CD4-positive, alpha-beta T cell treated with Interleukin-21 for 1 hour (primary cell): ENCODE data around the gene OSBPL8.

Experiments used
- DNase-seq: peaks from one replicate; pipeline ENCODE4 v3.0.0-alpha.2; 2020

Gene OSBPL8

DNA sequence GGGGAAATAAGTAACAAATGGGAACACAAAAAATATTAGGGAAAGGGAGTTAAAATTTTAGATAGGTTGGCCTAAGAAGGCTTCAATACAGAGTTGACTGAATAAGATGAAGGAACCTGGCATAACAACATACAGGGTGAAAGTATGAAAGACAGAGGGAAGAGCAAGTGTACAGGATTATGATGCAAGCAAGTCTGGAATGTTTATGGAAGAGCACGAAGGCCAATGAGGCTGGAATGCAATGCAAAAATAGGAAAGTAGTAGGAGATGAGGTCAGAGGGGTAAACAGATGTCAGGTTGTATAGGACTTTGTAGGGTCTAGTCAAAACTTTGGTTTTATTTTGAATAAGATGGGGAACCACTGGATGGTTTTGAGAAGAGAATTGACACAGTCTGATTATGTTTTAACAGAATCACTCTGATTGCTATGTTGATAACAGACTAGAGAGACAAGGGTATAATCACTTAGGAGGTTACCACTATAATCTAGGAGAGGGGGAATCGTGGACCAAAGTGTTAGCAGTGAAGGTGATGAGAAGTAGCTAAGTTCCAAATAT is 96.8 kb downstream of the OSBPL8 start:
- no peak for DNase-seq

DNA sequence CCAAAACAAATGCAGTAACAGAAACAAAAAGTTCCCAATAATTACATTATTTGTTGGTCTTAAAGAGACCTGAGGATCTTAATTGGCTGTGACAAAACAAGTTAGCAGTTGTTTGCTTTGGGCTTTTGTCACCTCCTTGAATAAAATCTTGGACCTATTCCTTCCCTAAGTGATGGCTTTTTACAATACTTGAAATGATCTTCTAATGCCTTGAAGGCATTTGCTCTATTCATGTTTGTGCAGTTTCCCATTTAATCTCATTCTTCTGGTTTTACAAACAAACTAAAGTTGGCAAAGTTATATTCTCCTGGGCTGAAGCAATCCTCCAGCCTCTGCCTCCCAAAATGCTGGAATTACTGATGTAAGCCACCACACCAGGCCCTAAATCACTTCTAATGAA is 98.8 kb downstream of the OSBPL8 start:
- DNase-seq, result no peak

DNA sequence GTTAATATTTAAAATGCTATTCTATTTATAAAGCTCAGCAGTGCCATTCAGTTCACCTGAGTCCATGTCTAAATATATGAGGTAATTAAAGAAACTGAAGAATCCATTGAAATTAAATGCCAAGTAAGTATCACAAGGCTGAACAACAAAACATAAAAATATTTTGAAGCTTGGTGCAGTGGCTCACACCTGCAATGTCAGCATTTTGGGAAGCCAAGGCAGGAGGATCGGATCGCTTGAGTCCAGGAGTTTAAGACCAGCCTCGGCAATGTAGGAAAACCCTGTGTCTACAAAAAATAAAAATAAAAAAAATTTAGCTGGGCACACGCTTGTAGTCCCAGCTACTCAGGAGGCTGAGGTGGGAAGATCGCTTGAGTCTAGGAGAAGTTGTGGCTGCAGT is 101.8 kb downstream of the OSBPL8 start:
- DNase-seq, result no peak

DNA sequence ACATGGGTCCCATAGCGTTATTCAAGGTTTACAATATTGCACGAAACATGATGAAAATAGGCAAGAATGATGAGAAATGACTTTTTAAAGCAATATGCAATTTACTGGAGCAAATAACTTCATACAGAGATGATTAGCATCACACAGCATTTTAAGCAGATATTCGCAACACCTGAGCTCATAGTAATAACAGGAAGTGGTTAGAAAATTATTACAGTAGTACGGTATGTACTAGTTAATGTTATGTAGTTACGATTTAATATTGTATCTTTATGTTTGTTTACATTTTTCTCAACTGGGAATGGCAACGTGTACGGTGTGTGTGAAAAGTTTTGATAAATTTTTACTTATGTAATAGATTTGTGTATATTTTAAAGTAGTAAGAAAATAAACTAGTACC is 102.6 kb downstream of the OSBPL8 start:
- DNase-seq, result peak; percentile 35

DNA sequence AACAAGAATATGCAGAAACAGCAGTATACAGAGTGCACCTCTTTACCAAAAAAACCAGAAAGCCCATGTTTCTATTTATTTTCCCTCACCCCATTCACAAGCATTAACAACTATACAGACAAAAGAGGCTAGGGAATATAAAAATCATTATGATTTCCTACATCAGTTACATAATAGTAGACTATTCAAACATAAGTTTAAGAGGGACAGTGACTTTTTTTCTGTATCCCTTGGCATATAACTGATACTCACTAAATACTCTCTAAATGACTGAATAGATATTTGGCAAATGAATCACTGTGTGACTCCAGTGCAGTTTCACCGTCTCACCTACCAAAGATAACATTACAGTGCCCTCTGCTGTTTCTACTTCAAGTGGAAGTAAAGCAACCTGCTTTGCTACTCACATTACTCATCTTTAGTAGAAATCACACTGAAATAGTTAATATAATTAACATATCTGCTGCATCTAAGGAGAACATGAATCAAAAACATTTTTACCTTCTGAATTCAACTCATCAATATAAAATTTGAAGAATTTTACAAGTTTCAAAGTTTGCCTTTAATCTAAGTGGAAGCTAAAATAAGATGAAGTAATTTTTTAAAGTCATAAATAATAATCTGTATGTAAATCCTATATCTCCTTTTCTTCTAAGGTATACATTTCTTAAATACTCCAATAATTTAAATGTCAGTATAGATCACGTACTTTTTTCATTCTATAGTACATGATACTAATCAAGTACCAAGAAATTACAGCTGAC is 103.8 kb downstream of the OSBPL8 start:
- DNase-seq, result peak; percentile 64

GRCh38 chr12:76451528-76451927 is 108.0 kb downstream of the OSBPL8 start:
- DNase-seq, result no peak

DNA sequence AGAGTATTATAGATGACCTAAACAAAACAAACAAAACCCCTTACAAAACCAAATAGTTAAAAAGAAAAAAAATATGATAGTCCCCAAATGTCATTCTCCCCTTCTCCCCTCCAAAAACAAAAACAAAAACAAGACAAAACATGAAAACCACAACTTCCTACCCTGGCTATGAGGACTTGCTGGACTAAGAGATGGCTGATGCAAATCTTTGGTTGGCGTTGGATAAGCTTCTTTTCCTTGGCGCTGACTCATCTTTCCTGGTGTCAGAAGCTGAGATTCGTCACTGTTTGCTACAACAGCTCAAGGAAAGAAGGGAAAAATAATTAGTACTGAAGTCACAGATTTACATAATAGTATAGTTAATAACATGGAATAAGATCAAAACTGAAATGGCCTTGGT is 108.9 kb downstream of the OSBPL8 start:
- DNase-seq, result no peak

- no peak for DNase-seq
These were observed 109.6 kb downstream of the OSBPL8 start for GRCh38 chr12:76449993-76450392.

DNA sequence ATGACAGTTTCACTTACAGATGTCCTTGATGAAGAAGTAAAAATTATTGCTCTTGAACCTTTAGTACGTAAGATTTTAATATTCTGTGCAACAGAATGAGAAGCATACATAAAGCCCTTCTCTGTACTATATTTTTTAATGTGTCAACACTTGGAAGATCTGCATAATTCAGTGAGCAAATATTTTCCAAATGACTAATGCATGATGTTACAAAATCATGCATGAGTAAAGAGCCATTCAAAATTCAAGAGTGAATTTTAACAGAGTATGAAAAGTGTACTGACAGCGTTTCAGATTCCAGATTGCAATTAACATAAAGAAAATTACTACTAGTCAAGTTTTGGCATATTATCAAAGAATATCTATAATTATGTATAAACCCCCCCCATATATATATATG is 110.0 kb downstream of the OSBPL8 start:
- DNase-seq, result no peak

- DNase-seq, result no peak
These were observed 110.6 kb downstream of the OSBPL8 start for GRCh38 chr12:76449016-76449415.

DNA sequence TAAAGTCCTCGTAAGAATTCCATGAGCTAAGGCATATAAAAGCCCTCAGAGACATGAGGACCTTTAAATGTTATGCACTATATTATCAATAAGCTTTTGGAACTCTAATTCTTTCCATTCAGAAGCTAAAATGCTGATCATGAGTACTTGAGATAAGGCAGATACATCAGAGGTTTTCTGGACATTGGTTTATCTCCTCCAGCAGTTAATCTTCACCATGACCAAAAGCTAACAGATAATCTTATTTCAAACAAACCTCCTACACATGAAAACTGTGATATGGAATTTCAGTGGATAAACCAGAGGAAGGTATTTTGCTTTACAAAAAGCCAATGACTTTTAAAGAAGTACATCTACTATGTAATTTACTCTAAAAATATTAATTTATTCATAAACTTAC is 113.5 kb downstream of the OSBPL8 start:
- no peak for DNase-seq

- no peak for DNase-seq
These were observed 114.1 kb downstream of the OSBPL8 start for GRCh38 chr12:76445462-76445861.

DNA sequence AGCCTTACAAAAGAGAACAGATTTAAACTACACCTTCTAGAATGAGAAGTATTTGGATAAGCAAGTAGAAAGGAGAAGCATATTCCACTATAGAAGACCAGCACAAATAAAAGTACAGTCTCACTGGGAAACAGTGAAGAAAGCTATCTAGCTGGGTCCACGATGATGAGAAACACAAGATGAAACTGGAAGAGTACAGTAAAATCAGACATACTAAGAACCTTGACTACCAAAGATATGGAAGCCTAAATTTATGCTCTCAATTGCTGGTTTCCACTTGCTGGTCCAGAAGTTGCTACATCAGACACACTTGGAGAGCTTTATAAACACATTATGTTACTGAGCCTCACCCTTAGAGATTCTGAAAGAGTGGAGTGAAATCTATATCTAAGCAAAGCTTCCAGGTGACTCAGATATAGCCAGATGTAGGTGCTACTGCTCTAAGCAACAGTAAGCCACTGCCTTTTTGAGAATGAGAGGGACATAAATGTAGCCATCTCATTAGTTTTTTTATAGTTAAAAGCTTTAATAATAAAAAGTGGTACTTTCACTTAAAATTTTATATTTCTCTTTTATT is 115.1 kb downstream of the OSBPL8 start:
- DNase-seq, result no peak

DNA sequence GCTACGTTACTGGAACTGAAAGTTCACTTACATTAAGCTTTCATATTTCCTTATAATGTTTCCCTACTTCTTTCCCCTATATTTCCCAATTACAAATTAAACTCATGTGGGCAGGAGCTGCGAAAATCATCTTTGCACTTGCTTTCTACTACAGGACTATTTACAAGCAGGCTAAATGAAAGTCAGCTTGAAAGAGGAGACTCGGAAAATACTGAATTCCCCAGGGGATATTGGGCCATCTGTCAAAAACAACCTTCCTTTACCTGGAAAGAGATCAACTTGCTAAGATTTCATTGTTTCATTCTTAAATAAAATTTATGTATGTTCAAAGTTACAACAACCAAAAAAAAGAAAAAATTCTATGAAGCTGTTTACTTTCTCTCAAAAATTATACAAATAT is 118.6 kb downstream of the OSBPL8 start:
- no peak for DNase-seq

GRCh38 chr12:76432733-76433132 is 126.8 kb downstream of the OSBPL8 start:
- no peak for DNase-seq

- DNase-seq, result no peak
These were observed 131.5 kb downstream of the OSBPL8 start for GRCh38 chr12:76428117-76428516.

DNA sequence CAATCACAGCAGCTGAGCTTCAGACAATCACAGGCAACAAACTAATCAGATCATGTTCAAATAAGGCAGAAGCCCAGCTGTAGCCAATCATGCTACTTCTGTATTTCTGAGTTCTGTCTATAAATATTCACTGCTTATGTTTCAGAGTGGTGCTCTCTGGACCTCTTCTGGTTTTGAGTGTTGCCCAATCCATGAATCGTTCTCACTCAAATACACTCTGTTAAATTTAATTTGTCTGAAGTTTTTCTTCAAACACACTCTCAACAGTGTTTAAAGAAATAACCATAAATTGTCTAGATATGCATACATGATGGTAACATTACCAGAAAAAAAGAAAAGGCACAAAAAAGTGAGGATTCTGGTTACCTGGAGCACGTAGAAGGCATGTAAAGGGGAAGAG is 133.4 kb downstream of the OSBPL8 start:
- DNase-seq, result no peak

GRCh38 chr12:76424941-76425340 is 134.6 kb downstream of the OSBPL8 start:
- no peak for DNase-seq

GRCh38 chr12:76422543-76423438 is 136.8 kb downstream of the OSBPL8 start:
- no peak for DNase-seq

DNA sequence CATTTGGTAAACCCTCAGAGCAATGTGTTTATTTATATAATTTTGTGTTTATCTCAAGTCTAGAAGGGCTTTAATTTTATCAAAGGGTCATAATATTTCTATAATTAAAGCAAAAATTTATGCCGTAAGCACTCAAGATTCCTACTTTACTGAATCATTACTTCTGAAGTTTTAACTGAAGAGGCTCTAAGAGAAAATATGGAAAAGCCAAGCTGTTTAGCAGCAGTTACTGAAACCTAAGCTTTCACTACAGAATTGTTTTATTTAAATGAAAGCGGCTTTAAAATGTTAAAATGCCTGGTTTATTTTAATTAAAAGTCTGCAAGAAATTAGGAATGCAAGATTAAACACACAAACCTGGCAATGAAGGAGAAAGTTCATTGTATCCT is 137.4 kb downstream of the OSBPL8 start:
- DNase-seq, result no peak

- DNase-seq, result no peak
These were observed 138.5 kb downstream of the OSBPL8 start for GRCh38 chr12:76421046-76421445.

DNA sequence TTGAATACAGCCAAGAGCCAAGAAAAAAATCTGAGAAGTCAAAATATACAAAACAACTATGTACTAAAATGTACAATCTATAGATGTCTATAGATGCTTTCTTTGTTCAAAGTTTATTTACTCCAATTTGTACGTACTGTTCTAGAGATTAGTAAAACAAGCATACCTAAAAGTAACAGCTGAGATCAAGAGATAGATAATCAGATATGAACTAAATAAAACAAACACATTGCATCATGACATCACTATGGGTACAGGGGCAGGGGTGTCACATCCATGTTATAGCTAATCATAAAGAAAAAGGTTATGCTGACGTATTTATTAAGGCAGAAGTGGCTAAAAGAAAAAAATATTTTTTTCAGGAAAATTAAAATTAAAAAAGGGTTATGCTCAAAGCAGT is 139.3 kb downstream of the OSBPL8 start:
- DNase-seq, result no peak

DNA sequence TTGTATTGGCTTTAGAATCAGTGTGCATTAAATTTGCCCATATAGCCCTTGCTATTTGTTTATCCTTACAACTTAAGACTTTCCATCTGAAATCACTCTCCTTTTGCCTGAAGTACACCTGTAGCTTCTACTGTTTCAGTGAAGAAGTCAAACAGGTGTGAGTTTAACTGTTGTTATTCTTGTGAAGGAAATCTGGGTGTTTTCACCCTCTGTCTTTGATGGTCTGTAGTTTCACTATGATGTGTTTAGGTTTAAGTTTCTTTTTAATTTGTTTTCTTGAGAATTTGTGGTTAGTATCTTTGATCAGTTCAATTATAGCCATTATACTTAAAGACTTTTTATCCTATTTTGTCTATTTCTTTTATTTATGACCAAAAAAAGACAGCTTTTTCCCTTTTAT is 142.5 kb downstream of the OSBPL8 start:
- DNase-seq, result no peak

DNA sequence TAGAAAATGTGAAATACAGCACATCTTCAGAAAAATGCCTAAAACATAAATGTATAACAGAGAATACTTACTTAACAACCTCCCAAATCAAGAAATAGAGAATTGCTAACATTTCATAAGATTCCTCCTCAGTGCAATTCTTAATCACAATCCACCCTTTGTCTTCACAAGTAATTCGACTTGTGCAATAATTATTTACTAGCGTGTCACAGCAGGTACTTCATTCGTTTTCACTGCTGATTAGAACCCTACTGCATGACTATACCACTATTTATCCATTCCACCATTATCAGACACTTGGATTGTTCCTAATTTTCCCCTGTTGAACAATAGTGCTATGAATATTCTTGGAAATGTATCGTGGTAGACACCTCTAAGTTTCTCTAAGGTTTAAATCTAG is 146.4 kb downstream of the OSBPL8 start:
- no peak for DNase-seq
